Occipital lobe (tissue), 2 donors: ENCODE measurements around the gene EEA1. TPM values are rescaled to one million over a fixed set of nuclear protein-coding genes. Genes with fewer than 3 reads are reported as not detected.

Experiments
- DNase-seq: peaks from one replicate; lab custom pipeline; 2025; lab: John Stamatoyannopoulos, UW
- total RNA-seq: library from RNA; depleted of rRNA; stranded (reverse); fragments of >200 nt; gene quantifications from one replicate; pipeline ENCODE4 v1.2.3, GENCODE V29; 2014

The EEA1 gene
- total RNA-seq, 1 donor from 2014 or later: 16.7 TPM

DNA sequence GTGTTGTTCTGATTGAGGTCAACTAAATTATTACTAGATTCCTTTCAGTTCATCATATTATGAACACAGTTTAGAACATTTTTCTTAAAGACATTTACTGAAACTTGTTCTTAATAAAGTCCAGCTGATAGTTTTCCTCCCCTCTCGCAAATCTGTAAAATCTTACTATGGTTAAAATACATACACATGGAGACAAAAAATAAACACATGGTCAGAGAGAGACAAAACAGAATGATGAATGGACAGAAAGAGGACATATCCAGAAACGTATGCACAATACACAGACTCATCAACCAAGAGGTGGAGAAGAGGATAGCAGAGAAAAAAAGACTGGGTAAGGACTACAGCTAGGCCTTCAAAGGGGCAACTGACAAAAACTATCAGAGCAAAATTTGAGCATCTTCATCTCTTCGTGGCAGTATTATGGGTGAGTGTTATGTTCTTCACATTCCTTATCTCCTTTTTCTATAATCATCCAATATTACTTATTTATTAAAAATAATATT, 38.4 kb downstream of the EEA1 start:
- no peak for DNase-seq

DNA sequence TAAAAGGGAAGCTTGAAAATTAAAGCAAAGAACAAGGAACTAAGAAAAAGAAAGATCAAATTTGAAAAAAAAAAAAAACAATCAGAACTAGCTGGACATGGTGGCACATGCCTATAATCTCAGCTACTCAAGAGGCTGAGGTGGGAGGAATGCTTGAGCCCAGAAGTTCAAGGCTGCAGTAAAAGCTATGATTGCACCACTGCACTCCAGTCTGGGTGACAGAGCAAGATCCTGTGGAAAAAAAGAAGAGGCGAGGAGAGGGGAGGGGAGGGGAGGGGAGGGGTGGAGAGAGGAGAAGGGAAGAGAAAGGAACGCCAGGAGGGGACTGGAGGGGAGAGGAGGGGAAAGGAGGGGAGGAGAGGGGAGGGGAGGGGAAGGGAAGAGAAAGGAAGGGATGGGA, 43.0 kb downstream of the EEA1 start:
- DNase-seq: no peak

DNA sequence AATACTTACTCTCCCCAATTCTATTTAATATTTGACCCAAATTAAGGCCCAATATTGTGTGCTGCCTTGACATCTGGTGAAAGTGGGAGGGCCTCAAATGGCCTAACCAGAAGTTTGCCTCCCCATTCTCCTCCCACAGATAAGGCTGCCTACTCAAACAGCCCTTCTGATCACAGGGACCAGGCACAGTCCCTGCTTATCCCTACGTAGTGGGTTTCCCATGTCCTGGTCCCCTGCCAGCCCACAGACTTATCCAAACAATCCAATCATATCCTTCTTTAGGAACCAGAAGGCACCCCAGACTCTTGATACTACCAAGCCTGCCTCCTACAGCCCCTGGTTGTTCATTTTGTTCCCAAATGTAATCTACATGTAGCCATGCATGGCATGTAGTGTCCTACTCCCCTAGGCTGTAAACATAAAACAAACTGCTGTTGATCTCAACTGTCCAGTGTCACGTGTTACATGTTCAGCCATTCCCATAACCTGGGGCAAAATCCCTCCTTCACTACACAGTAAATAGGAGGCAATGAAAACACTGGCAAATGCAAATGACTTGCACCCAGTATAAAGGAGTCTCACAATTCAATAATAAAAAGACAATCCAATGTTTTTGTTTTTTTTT, 49.3 kb downstream of the EEA1 start:
- DNase-seq: no peak

DNA sequence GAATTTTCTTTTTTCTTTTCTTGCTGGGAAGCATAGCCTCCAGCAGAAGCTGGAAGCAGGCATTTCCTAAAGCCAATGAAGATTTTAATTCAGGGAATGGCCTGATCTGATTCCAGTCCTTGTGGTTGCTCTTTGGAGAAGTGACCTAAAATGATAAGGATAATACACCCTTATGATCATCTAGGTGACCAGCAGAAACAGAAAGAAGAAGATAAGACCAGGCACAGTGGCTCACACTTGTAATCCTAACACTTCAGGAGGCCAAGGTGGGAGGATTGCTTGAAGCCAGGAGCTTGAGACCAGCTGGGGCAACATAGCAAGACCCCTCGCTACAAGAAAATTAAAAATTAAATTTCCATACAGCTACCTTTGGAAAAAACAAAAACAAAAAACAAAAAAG, 51.2 kb downstream of the EEA1 start:
- no peak for DNase-seq

DNA sequence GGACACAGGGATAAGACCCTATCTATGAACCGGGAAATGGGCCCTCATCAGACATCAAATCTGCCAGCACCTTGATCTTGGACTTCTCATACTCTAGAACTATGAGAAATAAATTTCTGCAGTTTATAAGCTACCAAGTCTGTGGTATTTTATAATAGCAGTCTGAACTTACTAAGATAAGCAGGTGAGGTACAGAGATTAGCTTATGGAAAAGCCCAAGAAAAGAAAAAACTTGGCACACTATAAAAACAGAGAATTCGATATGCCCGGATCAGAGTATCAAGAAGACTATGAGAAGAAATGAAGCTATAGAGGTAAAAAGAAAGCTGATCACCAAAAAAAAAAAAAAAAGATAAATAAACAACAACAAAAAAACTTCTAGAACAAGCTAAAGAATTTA, 52.6 kb downstream of the EEA1 start:
- no peak for DNase-seq

DNA sequence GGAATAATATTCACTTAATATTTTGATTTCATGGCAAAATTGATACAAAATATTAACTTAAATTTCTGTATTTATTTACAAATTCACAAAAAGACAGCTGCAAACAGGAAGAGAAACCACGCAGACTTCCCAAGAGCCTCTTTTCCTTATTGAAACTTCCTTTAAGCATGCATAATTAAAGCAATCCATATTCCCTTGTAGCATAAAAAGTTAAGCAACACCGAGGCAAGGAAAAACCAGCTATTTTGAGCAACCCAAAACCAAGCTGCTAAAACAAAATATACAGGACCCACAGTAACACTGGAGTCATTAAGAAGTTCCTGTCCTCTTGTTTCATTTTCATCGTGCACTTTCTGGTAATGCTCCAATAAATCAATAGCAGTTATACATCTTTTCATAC, 58.0 kb downstream of the EEA1 start:
- DNase-seq: no peak

DNA sequence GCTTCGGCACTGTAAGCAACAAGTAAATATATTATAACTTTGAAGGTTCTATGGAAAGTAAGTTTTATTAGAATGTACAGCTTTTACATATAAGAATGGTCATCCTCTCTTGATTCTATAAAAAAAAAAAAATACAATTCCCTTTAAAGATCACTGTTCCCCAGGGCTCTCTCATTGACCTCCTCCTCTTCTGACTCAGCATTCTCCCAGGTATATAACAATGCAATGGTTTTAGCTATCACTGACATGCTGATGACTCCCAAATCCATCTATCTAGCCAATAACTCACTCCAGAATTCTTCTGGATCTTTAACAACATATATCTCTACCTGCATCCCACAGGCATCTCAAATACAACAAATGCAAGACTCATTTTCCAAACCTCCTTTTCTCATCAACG, 62.7 kb downstream of the EEA1 start:
- DNase-seq: no peak

DNA sequence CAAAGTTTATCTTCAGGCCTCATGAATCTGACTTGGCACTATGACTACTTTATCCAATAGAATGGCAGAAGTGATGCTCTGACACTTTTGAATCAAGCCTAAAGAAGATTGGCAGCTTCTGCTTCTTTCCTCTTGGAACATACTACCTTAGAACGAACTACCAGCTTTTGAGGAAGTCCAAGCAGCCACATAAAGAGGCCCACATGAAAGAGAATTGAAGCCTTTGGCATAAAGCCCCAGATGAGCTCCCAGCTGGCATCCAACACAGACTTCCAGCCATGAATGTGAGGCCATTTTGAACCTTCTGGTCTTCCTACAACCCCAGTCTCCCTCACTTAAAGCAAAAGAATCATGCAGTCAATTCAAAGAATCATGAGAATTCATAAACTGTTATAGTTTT, 65.8 kb downstream of the EEA1 start:
- no peak for DNase-seq

DNA sequence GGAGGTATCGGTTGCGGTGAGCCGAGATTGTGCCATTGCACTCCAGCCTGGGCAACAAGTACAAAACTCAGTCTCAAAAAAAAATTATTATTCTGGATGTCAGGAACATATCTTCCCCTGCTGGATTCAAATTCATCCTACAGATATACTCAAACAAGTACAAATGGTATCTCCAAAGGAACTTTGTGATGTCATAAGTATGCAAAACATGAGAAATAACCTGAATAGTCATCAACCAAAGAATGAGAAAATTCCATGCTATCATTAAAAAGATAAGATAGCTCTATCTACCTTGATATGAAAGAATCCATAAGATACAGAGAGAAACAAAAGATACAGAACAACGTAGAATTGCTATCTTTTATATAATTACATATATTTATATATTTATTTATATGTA, 67.7 kb downstream of the EEA1 start:
- no peak for DNase-seq

DNA sequence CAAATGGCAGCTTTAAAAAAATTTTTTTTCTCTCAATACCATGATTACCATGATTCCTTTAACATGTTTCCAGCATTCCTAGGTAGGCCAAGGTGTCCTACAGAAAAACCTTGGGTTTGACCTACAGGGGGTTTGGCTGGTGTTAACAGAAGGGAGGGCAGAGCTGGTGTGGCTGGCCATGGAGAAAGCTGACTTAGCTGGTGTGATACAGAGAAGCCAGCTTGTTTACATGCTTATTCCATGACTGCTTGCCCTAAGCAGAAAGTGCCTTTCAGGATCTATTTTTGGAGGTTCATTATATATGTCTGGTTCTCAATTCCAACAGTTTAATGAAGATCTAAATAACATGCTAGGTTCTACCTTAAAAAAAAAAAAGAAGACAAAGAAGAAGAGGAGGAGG, 68.6 kb downstream of the EEA1 start:
- DNase-seq: no peak

DNA sequence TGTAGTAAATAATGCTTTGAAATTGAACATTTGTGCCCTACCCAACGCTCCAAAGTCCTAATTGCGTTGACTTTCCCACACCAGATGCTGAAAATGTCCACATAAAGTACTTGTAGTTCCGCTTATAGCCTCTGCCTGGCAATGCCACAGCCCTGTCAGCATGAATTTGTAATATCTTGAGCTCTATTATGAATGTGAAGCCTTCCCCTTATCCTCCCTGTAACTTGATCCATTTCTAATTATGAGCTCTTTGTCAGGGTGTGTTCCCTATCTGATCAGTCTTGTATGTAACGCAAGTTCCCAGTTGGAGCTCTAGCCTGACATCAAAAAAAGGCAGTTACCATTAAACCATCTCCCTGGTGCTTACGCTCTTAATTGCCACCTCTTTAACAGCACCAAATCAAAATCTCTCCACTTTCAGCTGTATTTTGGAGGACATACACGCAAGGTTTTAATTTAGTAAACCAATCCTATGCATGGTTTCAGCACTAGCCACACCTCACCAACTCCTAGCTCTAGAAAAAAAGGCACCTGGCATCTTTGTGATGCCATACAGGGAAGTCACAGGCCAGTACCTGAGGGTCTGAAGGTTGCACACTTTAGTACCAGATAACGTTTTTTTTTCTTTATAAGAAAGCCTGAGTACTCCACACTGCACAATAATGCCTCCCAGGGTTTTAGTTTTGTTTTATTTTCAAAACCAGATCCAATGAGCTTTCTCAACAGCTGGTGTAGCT, 69.3 kb downstream of the EEA1 start:
- DNase-seq: no peak

DNA sequence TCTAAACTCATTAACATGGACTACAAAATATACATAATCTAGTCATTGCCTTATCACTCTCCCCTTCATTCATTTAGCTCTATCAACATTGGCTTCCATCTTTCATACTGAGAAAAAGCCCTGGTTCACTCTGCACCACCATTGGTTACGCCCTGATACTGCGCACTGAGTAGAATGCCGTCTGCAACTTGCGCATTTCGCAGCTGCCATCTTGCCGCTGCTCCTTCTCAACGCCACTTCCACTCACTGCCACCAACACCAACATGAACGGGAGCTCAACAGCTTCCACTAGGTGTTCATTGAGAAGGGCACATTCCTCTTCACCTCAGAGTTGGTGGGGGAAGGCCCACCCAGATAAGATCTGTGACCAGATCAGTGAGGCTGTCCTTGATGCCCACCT, 71.3 kb downstream of the EEA1 start:
- no peak for DNase-seq

DNA sequence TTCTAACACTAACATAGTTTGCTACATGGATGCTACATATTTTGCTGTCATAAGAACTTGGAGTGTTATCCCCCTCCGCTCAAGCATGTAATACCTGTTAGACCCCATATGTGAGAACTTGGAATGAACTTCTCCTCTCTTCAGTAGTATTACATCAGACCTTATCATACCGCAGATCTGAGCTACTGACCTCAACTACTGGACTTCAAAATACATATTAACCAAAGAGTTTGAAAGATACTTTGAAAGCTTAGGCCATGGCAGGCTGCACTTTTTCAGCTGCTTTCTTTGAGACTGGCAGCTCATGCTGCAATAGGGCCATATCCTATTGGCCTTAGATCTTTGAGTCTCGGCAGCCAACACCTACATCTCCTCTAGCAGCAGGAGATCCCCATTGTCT, 74.8 kb downstream of the EEA1 start:
- DNase-seq: no peak

DNA sequence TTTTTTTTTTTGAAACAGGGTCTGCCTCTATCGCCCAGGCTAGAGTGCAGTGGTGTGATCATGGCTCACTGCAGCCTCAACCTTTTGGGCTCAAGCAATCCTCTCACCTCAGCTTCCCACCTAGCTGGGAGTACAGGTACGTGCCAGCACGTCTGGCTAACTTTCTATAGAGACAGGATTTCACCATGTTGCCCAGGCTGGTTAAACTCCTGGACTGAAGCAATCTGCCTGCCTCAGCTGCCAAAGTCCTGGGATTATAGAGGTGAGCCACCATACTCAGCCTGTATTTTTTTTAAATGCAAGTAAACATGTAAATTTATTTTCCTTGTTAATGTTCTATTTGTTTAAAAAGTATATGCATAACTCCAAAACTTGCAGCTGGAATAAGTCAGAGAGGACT, 80.4 kb downstream of the EEA1 start:
- no peak for DNase-seq

DNA sequence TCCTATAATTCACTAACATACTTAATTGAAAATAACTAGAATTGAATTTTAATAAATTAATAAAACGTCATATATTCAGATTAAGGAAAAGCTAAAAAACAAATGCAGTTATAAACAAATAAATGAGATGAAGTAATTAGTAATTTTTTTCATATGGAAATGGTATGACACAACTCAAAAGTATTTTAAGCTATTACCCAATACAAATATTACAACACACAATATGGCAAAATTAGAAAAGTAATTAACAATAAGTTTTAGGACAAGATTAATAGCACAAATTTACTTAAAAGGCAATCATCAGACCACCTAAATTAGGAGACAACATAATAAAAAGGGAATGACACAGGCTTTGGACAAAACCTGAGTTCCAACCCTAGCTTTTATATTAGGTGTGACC, 81.7 kb downstream of the EEA1 start:
- no peak for DNase-seq

DNA sequence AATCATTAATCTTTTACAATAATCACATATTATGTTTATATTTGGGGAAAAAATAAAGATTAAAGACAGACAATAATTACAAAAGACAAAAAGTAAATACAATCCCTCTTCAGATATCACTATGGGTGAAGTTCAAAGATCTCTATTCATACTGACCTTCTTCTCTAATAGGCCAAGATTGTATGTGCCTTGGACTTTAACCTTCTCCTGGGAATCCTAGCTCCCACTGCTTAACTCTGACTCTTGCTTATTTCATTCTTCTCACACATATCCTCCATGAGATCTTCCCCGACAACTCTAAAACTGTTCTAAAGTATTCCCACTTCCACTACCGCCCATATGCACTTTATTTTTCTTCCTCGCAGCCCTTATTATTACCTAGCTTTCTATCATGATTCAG, 83.8 kb downstream of the EEA1 start:
- DNase-seq: no peak

DNA sequence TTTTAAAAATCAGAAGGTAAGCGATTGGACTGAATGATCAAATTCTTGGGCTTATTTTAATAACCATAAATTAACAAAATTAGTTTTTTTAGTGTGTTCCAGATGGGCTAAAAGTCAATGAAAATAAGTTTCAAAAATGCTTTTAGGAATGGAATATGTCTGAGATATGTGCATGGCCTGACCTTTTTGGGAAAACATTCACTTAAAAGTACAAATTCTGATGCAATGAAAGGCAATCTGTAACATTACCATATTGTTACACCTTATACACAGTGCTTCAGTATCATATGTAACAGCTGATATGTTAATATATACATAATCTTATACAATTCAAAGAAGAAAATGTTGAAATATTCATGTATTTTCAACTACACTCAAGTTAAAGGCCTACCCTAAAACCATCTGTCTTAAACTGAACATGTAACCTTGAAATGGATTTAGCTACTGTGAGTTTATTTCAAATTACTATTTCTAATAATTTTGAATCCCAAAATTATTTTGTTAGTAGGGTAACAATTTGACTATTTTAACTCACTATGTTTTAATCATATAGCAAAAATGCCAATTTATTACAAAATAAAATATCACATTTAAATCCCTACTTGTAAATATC, 84.8 kb downstream of the EEA1 start:
- no peak for DNase-seq

DNA sequence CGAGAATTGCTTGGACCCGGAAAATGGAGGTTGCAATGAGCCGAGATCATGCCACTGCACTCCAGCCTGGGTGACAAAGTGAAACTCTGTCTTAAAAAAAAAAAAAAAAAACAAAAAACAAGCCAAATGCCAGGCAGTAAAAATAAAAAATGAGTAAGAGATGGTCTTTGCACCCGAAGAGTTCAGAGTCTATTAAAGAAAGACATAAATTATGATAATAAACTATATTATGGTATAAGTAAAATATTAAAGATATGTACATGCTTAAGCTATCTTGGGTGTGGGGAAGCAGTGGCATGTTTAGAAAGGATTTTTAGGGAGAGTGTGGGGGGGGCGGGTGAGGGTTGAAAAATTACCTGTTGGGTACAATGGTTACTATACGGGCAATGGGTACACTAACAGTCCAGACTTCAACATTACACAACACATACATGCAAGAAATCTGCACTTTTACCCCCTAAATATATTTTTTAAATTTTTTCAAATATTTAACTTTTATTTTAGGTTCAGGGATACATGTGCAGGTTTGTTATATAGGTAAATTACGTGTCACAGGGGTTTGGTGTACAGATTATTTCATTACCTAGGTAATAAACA, 99.3 kb downstream of the EEA1 start:
- no peak for DNase-seq

DNA sequence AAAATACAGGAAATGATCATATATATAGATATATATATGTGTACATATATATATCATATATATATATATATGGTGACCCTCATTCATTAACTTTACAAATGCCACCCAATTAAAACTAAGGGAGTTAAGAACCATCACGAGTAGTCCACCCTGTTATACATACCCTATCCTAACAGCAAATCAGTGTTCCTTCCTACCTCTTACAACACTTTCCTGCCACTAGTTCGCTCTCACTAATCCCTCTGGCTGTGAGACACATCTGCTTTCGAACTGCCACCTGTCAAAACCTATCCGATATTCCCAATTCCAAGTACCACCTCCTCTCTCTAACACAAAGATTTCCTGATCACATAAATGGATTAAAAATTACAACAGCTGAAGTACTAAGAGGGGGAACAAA, 100.5 kb downstream of the EEA1 start:
- no peak for DNase-seq

DNA sequence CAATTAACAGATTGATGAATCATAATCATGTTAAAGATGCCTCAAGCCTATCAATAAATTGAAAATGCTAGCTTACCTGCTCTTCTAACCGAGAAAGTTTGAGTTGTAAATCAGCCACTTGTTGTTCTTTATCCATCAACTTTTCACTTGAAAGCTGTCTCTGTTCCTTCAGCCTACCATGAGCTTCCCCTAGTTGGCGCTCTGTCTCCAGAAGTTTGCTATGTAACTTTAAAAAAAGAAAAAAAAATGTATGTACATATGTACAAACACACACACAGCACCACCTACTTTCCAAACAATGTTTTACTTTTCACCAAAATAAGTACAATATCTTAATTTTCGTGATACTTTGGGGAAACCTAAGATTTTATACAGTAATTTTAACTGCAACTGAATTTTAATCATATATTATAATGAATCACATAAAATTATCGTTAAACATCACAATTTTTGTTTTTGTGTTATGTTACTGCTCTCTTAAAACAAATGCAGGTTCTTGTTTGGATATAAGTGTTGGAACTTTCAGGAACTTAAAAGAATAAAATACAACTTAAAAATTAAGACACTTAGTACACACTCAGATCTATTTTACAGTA, 101.2 kb downstream of the EEA1 start:
- no peak for DNase-seq

DNA sequence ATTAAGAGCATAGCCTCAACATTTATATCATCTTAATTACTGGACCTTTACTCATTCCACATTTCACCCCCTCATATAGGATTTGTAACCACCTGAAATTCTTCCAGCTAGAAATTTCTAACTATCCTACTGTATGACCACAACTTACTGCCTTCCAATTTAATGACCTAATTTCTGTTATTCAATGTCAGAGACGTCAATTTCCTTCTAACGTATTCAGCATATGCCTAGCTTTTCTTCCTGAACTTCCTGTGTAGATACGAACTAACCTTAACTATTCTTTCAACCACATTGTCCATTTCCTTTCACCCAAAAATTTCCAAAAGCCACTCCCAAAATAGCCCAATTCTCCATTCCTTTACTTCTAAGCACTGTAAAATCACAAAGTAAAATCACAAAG, 108.0 kb downstream of the EEA1 start:
- DNase-seq: no peak

DNA sequence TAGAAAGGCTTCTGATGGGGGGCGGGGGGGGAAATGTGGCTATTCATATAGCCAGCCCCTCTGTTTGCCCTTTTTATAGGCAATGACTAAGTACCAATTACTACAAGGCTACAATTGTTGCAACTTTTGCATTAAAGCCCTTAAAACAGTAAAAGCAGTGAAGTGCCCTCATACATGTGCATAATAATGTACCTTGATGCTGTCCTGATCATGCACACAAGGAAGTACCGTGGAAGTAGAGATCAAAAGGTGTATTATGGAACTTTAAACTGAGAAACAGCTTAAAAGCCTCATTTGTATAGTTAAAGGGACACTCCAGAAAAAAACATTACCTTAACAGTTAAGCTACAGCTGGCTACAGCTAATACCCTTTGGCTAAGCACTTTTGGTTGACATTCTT, 114.5 kb downstream of the EEA1 start:
- DNase-seq: no peak
